Prostate gland (tissue), 2 donors: ENCODE data around the gene CFHR5.

Experiments
- CTCF ChIP-seq, 4 experiments: fragments of 200-600 bp in 2 of 4; fragments of 450-650 bp in 2 of 4; sonication (generic) in 2 of 4; IDR thresholded peaks; 1 replicate in 3 of 4; 2 replicates in 1 of 4; pipeline ENCODE4 v1.5.1; 2016 to 2019; ENCODE audit warnings: antibody characterized with exemption in 4 of 4, mild to moderate bottlenecking in 2 of 4, moderate library complexity in 2 of 4
- POLR2A ChIP-seq: fragments of 450-650 bp; IDR thresholded peaks from one replicate; pipeline ENCODE4 v1.6.1; 2016; ENCODE audit warnings: antibody characterized with exemption, mild to moderate bottlenecking
- POLR2AphosphoS5 ChIP-seq: sonication (generic); formaldehyde crosslinking; IDR thresholded peaks from one replicate; pipeline ENCODE4 v1.6.1; 2017; ENCODE audit warnings: antibody characterized with exemption

- no peak for TF ChIP-seq CTCF (IDR thresholded peaks at IDR 0.05)
- TF ChIP-seq POLR2A, result no peak
- TF ChIP-seq POLR2AphosphoS5, result no peak
Observed at GRCh38 chr1:196954778-196955177, 22.6 kb upstream of the CFHR5 start.
